ENCODE data around the gene CCDC102B.

DNA sequence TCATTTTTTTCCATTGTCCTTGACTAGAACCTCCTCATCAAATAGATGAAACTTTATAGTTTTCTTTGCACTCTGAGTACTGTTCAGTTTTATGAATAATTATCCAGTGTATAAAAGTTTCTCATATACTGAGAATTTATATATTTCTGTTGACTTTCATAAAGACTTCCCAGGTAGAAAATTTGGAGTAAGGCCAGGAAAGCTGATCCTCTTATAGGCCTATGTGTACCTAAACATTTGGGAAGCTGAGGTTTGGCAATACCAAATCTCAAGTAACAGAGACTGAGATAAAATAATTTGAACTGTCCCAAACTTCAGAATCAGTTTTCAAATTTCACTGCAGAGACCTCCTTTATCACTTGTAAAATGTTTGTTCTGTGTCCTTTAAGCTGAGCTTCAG, 43.4 kb downstream of the CCDC102B start:
- TF ChIP-seq POLR2A (IDR thresholded peaks at IDR 0.05) (no peak), CTCF (IDR thresholded peaks at IDR 0.05) (no peak)

Data from right lobe of liver (tissue), 4 donors.